Sigmoid colon (tissue), 7 donors: ENCODE results near the gene ABCB1. TPM values are rescaled to one million over a fixed set of nuclear protein-coding genes. Genes with fewer than 3 reads are reported as not detected.

Experiments
- DNase-seq: peaks from one replicate; pipeline ENCODE4 v3.0.0-alpha.2; 2019
- H3K27ac ChIP-seq, 4 donors: fragments of 200-600 bp; sonication (generic); one replicate each; pipeline ENCODE4 v1.5.1; 2016 to 2019; ENCODE audit warnings: mild to moderate bottlenecking in 1 of 4
- H3K27me3 ChIP-seq, 3 donors: fragments of 200-600 bp; sonication (generic); one replicate each; pipeline ENCODE4 v1.5.1; 2019; ENCODE audit warnings: mild to moderate bottlenecking in 1 of 3
- H3K36me3 ChIP-seq, 4 donors: fragments of 200-600 bp; sonication (generic); one replicate each; pipeline ENCODE4 v1.5.1; 2016 to 2019
- H3K4me1 ChIP-seq, 4 donors: fragments of 200-600 bp; sonication (generic); one replicate each; pipeline ENCODE4 v1.5.1; 2017 to 2019
- H3K4me3 ChIP-seq, 4 donors: fragments of 200-600 bp; sonication (generic); one replicate each; pipeline ENCODE4 v1.5.1; 2017 to 2019; ENCODE audit warnings: mild to moderate bottlenecking in 2 of 4, moderate library complexity in 1 of 4
- H3K9me3 ChIP-seq, 4 donors: fragments of 200-600 bp in 3 of 4; sonication (generic) in 3 of 4; one replicate each; pipeline versions ENCODE4 v1.5.1 to v1.6.1; 2013 to 2019
- CTCF ChIP-seq, 4 experiments: fragments of 450-650 bp in 3 of 4; fragments of 200-600 bp in 1 of 4; IDR thresholded peaks; one replicate each; pipeline ENCODE4 v1.5.1; 2016 to 2019; ENCODE audit warnings: antibody characterized with exemption in 4 of 4, mild to moderate bottlenecking in 3 of 4, moderate library complexity in 2 of 4
- EP300 ChIP-seq, 4 donors: sonication (generic); formaldehyde crosslinking; IDR thresholded peaks; one replicate each; pipeline ENCODE4 v1.6.1; 2017; ENCODE audit warnings: antibody characterized with exemption in 4 of 4
- POLR2A ChIP-seq, 2 donors: fragments of 450-650 bp; IDR thresholded peaks; one replicate each; pipeline ENCODE4 v1.6.1; 2016; ENCODE audit warnings: antibody characterized with exemption in 2 of 2, mild to moderate bottlenecking in 2 of 2, moderate library complexity in 2 of 2
- POLR2AphosphoS5 ChIP-seq, 4 donors: sonication (generic); formaldehyde crosslinking; IDR thresholded peaks; one replicate each; pipeline ENCODE4 v1.6.1; 2017; ENCODE audit warnings: antibody characterized with exemption in 4 of 4
- WGBS, 2 donors: extraction: QIAGEN DNeasy Blood & Tissue Kit; methylation state at CpG; one replicate each; pipeline ENCODE4 v1.1.7; 2013; 5-methylcytosine and 5-hydroxymethylcytosine counted together
- intact Hi-C: fragments of 100-400 bp; cut with DNase I; formaldehyde crosslinking; loops from one replicate; pipeline ENCODE4 v1.15.1; 2023
- polyA plus RNA-seq, 3 donors: library from polyadenylated mRNA; stranded (reverse); fragments of 200-250 nt; gene quantifications; one replicate each; pipeline ENCODE4 v1.2.3, GENCODE V29; 2013
- total RNA-seq, 4 donors: library from RNA; depleted of rRNA; stranded (reverse); fragments of >200 nt; gene quantifications; one replicate each; pipeline ENCODE4 v1.1.0, GENCODE V29; 2016
- donor health status: healthy with polysubstance abuse.
- donor health status: Bipolar disorder and iron deficiency.
- donor health status: healthy.

The ABCB1 gene
- total and polyA plus RNA-seq, 7 donors = 4.6 to 17.6 (median 5.8) TPM

DNA sequence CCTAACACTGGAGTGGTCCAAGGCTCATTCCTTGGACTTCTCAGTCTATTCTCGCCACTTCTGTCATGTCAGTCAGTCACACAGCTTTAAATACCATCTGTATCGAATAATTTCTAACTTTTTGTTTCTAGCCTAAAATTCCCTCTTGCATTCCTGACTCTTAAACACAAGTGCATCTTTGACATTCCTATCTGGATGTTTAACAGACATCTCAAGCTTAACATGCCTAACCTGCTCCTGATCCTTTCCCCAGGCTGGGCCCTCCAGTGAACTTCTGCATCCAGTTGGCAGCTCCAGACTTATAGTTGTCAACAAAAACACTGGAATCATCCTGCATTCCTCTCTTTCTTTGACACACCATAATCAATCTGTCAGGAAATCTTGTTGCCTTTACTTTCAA, 120.7 kb downstream of the ABCB1 start:
- no peak for DNase-seq
- no peak for TF ChIP-seq POLR2A (IDR thresholded peaks at IDR 0.05)
- TF ChIP-seq CTCF (IDR thresholded peaks at IDR 0.05) = no peak
- TF ChIP-seq EP300 (IDR thresholded peaks at IDR 0.05) = no peak
- no peak for TF ChIP-seq POLR2AphosphoS5 (IDR thresholded peaks at IDR 0.05)
- peaks cover 0 to 5% (median 0%) of the 10 kb centered on the region in 3 donors for H3K27me3 ChIP-seq
- H3K27ac ChIP-seq = no peak overlapping the region
- 92 to 93% methylated on average over 2 of the region's 2 CpGs for WGBS, 2 donors
- no peaks in the 10 kb centered on the region for H3K36me3 ChIP-seq
- peaks cover 0 to 12% (median 10%) of the 10 kb centered on the region in 4 donors for H3K4me1 ChIP-seq
- no peak overlapping the region for H3K4me3 ChIP-seq
- H3K9me3 ChIP-seq = no peaks in the 10 kb centered on the region
- intact Hi-C loops = no loop called here

DNA sequence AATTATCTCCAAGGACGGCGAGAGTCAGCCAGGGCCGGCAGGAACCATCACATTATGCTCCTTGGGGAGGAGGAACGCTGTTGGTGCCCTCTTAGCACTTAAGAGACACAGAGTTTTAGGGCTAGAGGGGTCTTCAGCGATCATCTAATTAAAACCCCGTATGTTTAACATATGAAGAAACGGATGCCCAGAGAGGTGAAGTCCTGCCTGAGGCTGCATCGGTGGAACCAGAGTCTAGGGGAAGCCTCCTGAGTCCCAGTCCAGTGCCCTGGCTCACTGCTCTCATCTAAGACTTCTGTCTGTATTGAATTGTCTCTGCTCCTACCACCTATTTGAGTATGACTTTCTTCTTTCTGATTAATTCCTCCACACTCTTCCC, 124.5 kb downstream of the ABCB1 start:
- Histone ChIP-seq H3K36me3 (no peaks in the 10 kb centered on the region), H3K4me1 (peaks cover 0 to 24% (median 23%) of the 10 kb centered on the region in 4 donors), H3K27ac (no peak overlapping the region), H3K4me3 (peak overlapping the region in 3 of 4 donors; percentile 57 to 59 (median 59)), H3K9me3 (no peaks in the 10 kb centered on the region), H3K27me3 (peaks cover 0 to 5% (median 0%) of the 10 kb centered on the region in 3 donors)
- 75 to 78% methylated on average over 8 of the region's 8 CpGs for WGBS, 2 donors
- TF ChIP-seq POLR2A (IDR thresholded peaks at IDR 0.05) (no peak), EP300 (IDR thresholded peaks at IDR 0.05) (no peak), POLR2AphosphoS5 (IDR thresholded peaks at IDR 0.05) (no peak), CTCF (IDR thresholded peaks at IDR 0.05) (no peak)
- no peak for DNase-seq
- intact Hi-C loops = no loop called here

- Histone ChIP-seq H3K36me3 (no peaks in the 10 kb centered on the region), H3K27me3 (peaks cover 0 to 5% (median 0%) of the 10 kb centered on the region in 3 donors), H3K9me3 (no peaks in the 10 kb centered on the region), H3K4me3 (peak within 1 kb of the TSS; percentile 29 to 59 (median 58)), H3K4me1 (peaks cover 0 to 24% (median 23%) of the 10 kb centered on the region in 4 donors), H3K27ac (peak within 1 kb of the TSS in 3 of 4 donors; percentile 44 to 62 (median 51))
- 6 to 7% methylated on average over 80 of the region's 80 CpGs for WGBS, 2 donors
- TF ChIP-seq POLR2A (IDR thresholded peaks at IDR 0.05) = no peak
- TF ChIP-seq CTCF (IDR thresholded peaks at IDR 0.05) = no peak
- no peak for TF ChIP-seq EP300 (IDR thresholded peaks at IDR 0.05)
- no peak for TF ChIP-seq POLR2AphosphoS5 (IDR thresholded peaks at IDR 0.05)
- DNase-seq = no peak
- intact Hi-C loops = no loop called here
These were observed 125.1 kb downstream of the ABCB1 start, which contains the start of gene ABCB4 for GRCh38 chr7:87475359-87476178. Gene ABCB4, minus strand, starts transcription at chr7:87475680. Its CDS starts 215 bp downstream, at chr7:87475465.

- H3K27ac ChIP-seq = peak overlapping the region in 3 of 4 donors; percentile 43 to 62 (median 44)
- WGBS, 2 donors = 2 to 6% methylated on average over 14 of the region's 14 CpGs
- intact Hi-C loops = no loop called here
- peak overlapping the region; percentile 29 to 59 (median 58) for H3K4me3 ChIP-seq
- DNase-seq = no peak
- peaks cover 0 to 5% (median 0%) of the 10 kb centered on the region in 3 donors for H3K27me3 ChIP-seq
- H3K9me3 ChIP-seq = no peaks in the 10 kb centered on the region
- TF ChIP-seq POLR2A (IDR thresholded peaks at IDR 0.05) = no peak
- TF ChIP-seq POLR2AphosphoS5 (IDR thresholded peaks at IDR 0.05) = peak in 2 of 4 donors; percentile 50 to 60
- no peak for TF ChIP-seq CTCF (IDR thresholded peaks at IDR 0.05)
- no peaks in the 10 kb centered on the region for H3K36me3 ChIP-seq
- peaks cover 0 to 24% (median 23%) of the 10 kb centered on the region in 4 donors for H3K4me1 ChIP-seq
These were observed 125.9 kb downstream of the ABCB1 start for GRCh38 chr7:87474533-87475358.
